GM12872 (cell line): ENCODE results near the gene HNRNPM.

Experiments used
- CTCF ChIP-seq: IDR thresholded peaks from 3 replicates; pipeline ENCODE4 v1.5.1; 2011; ENCODE audit warnings: low read depth, mild to moderate bottlenecking, low read length, moderate library complexity; ENCODE audit not compliant: insufficient read depth

HNRNPM gene

DNA sequence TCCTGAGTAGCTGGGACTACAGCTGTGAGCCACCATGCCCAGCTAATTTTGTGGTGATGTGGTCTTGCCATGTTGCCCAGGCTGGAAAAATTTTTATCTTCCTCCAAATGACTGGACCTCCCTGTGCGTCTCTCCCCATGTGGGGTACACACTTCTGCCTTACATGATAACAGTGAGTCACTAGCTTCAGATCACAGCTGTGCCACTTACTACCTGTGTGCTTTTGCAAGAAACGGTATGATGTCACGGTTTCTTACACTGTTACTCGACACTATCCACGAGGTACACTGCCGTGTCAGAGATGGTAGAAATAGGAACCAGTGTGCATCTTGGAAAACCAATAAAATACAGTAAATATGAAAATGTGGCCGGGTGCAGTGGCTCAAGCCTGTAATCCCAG is 86.7 kb downstream of the HNRNPM start:
- TF ChIP-seq CTCF = no peak

- no peak for TF ChIP-seq CTCF
Observed at GRCh38 chr19:8532225-8532624, 87.5 kb downstream of the HNRNPM start.

- TF ChIP-seq CTCF = no peak
Observed at GRCh38 chr19:8536282-8536681, 91.5 kb downstream of the HNRNPM start.

DNA sequence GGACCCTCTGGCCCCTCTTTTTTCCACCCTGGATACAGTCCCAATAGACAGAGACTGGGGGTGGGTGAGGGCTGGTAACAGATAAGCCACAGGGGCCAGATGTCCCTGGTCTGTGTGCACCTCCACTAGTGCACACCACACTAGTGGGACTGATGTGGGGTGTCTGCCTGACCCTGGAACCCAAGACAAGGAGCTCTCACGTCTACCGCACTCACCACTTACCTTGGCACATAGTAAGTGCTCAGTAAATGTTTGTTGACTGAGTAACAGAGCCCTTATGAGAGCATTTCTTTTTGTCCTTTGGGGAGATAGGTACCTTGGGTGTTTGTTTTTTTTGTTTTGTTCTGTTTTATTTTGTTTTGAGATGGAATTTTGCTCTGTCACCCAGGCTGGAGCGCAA is 92.3 kb downstream of the HNRNPM start:
- no peak for TF ChIP-seq CTCF
